Body of pancreas (tissue), 4 donors: ENCODE data around the gene PHF23.

Experiments
- CTCF ChIP-seq, 7 experiments: fragments of 450-650 bp in 4 of 7; fragments of 200-600 bp in 3 of 7; sonication (generic) in 3 of 7; IDR thresholded peaks; one replicate each; pipeline ENCODE4 v1.5.1; 2016 to 2019; ENCODE audit warnings: antibody characterized with exemption in 7 of 7
- POLR2A ChIP-seq, 3 donors: fragments of 450-650 bp; IDR thresholded peaks; one replicate each; pipeline ENCODE4 v1.6.1; 2016; ENCODE audit warnings: antibody characterized with exemption in 3 of 3, mild to moderate bottlenecking in 2 of 3

GRCh38 chr17:7235693-7236665, 3.3 kb downstream of the PHF23 start:
- TF ChIP-seq CTCF (IDR thresholded peaks at IDR 0.05): no peak
- no peak for TF ChIP-seq POLR2A (IDR thresholded peaks at IDR 0.05)
